Brain pericyte (primary cell): ENCODE measurements around the gene TRAPPC1.

ENCODE experiments used
- DNase-seq: peaks from one replicate; pipeline ENCODE4 v3.0.0-alpha.2; 2012; ENCODE audit warnings: low read depth, low spot score

TRAPPC1 gene

GRCh38 chr17:7940743-7941142 is 9.0 kb upstream of the TRAPPC1 start:
- DNase-seq = no peak

- no peak for DNase-seq
Observed at GRCh38 chr17:7940034-7940433, 8.3 kb upstream of the TRAPPC1 start.

- no peak for DNase-seq
Observed at GRCh38 chr17:7935859-7936258, 4.1 kb upstream of the TRAPPC1 start.

- DNase-seq = peak; percentile 65
Observed at GRCh38 chr17:7932949-7933348, 1.2 kb upstream of the TRAPPC1 start.

GRCh38 chr17:7932483-7932891 is 741 bp upstream of the TRAPPC1 start:
- DNase-seq = no peak

- no peak for DNase-seq
Observed at GRCh38 chr17:7930841-7931631, 710 bp downstream of the TRAPPC1 start.

GRCh38 chr17:7929158-7930023 is 2.4 kb downstream of the TRAPPC1 start, which contains the start of gene KCNAB3:
Gene KCNAB3, minus strand, starts transcription at chr17:7929856. Its CDS starts 421 bp downstream, at chr17:7929435.
- no peak for DNase-seq

- no peak for DNase-seq
Observed at GRCh38 chr17:7927596-7927995, 4.2 kb downstream of the TRAPPC1 start.

GRCh38 chr17:7922845-7923628 is 8.7 kb downstream of the TRAPPC1 start:
- DNase-seq = peak; percentile 45

- no peak for DNase-seq
Observed at GRCh38 chr17:7922269-7922844, 9.4 kb downstream of the TRAPPC1 start.

GRCh38 chr17:7916808-7917207 is 14.9 kb downstream of the TRAPPC1 start:
- no peak for DNase-seq

GRCh38 chr17:7916385-7916682 is 15.4 kb downstream of the TRAPPC1 start:
- no peak for DNase-seq

GRCh38 chr17:7915611-7916384 is 15.9 kb downstream of the TRAPPC1 start, which contains the start of gene RNF227:
Gene RNF227, minus strand, starts transcription at chr17:7916289. Its CDS starts 94 bp downstream, at chr17:7916195.
- peak; percentile 91 for DNase-seq

GRCh38 chr17:7915179-7915610 is 16.6 kb downstream of the TRAPPC1 start:
- no peak for DNase-seq

GRCh38 chr17:7912927-7913524 is 18.7 kb downstream of the TRAPPC1 start:
- DNase-seq = no peak

- no peak for DNase-seq
Observed at GRCh38 chr17:7911116-7911515, 20.6 kb downstream of the TRAPPC1 start.

- DNase-seq = no peak
Observed at GRCh38 chr17:7910711-7911110, 21.0 kb downstream of the TRAPPC1 start.

- DNase-seq = no peak
Observed at GRCh38 chr17:7910281-7910680, 21.5 kb downstream of the TRAPPC1 start.

- no peak for DNase-seq
Observed at GRCh38 chr17:7909089-7909488, 22.7 kb downstream of the TRAPPC1 start.
